Neural crest cell (in vitro differentiated cells): ENCODE results near the gene ACADM. TPM values are rescaled to one million over a fixed set of nuclear protein-coding genes. Genes with fewer than 3 reads are reported as not detected.
"Not testable (repeated sequence)": the region's sequence is repeated elsewhere in the genome, so short reads cannot be mapped to it uniquely, and the experiment has no call there.

ENCODE experiments used
- DNase-seq: peaks from one replicate; pipeline ENCODE4 v3.0.0; 2021; ENCODE audit warnings: low read depth, mixed read lengths, low spot score
- H3K27ac Mint-ChIP-seq: one replicate; pipeline ENCODE4 v1.8.0; 2021; ENCODE audit warnings: mild to moderate bottlenecking, mixed read lengths; ENCODE audit not compliant: unreplicated experiment
- H3K27me3 Mint-ChIP-seq: 2 replicates; pipeline ENCODE4 v1.8.0; 2021; ENCODE audit warnings: low read depth, mild to moderate bottlenecking, mixed read lengths
- H3K36me3 Mint-ChIP-seq: 2 replicates; pipeline ENCODE4 v1.8.0; 2021; ENCODE audit warnings: low read depth, mild to moderate bottlenecking, mixed read lengths
- H3K4me1 Mint-ChIP-seq: 2 replicates; pipeline ENCODE4 v1.8.0; 2021; ENCODE audit warnings: mixed read lengths
- H3K4me3 Mint-ChIP-seq: one replicate; pipeline ENCODE4 v1.8.0; 2021; ENCODE audit warnings: mild to moderate bottlenecking, mixed read lengths
- H3K9me3 Mint-ChIP-seq: 2 replicates; pipeline ENCODE4 v1.8.0; 2021; ENCODE audit warnings: mixed read lengths
- CTCF ChIP-seq: fragments of 200-600 bp; sonication (generic); conservative IDR thresholded peaks from 2 replicates; pipeline ENCODE4 v1.5.0; 2021; ENCODE audit warnings: antibody characterized with exemption, mild to moderate bottlenecking
- total RNA-seq: library from RNA; stranded (reverse); gene quantifications from 2 replicates; pipeline ENCODE4 v1.2.1, GENCODE V29; 2021

The ACADM gene
- total RNA-seq, 1 donor from 2014 or later = 59.5 TPM

DNA sequence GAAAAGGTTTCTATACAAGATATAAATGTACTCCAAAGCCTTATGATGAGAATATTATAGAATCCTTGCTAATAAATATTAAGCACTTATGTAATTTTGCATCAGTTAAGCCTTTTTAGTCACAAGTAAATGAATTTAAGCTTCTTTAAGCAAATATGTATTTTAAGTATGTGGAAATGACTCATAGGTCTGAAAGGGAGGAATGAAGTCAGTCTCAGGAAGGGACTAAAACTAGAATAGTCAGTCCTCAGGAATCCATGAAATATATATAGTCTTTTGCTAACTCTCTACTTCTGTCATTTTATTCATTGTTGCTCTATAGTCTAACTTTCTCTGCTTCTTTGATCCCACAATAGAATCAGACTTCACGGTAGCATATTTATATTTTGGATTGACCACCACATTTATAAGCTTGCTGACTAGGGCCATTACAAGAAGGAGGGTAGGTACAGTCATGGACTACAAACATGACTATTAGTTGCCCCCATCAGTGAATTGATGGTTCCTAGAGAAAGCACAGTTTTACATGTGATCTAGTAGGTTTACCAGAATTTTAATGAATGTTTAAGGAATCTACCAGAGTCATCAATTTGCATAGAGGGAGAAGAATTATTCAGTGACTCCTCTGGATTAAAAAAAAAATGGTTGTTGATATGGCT is 41.3 kb downstream of the ACADM start:
- H3K36me3 Mint-ChIP-seq = peaks cover 2% of the 10 kb centered on the region
- TF ChIP-seq CTCF = no peak
- H3K4me3 Mint-ChIP-seq = no peak overlapping the region
- no peaks in the 10 kb centered on the region for H3K27me3 Mint-ChIP-seq
- H3K27ac Mint-ChIP-seq = no peak overlapping the region
- H3K4me1 Mint-ChIP-seq = no peaks in the 10 kb centered on the region
- DNase-seq = no peak
- no peaks in the 10 kb centered on the region for H3K9me3 Mint-ChIP-seq

DNA sequence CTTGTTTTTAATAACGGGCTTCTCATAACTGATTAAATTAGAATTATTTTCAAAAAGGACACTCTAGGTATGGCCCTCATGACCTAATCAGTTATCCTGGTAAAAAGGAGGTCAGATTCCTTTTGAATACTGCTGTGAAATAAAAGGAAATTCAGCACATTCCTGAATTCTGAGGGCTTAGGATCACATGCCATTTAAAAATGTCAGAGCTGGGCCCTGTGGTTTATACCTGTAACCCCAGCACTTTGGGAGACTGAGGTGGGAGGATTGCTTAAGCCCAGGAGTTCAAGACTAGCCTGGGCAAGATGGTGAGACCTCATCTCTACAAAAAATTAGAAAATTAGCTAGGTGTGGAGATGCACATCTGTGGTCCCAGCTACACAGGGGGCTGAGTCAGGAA is 43.5 kb downstream of the ACADM start:
- H3K4me3 Mint-ChIP-seq = no peak overlapping the region
- H3K4me1 Mint-ChIP-seq = no peaks in the 10 kb centered on the region
- DNase-seq = no peak
- H3K27me3 Mint-ChIP-seq = no peaks in the 10 kb centered on the region
- H3K27ac Mint-ChIP-seq = no peak overlapping the region
- no peak for TF ChIP-seq CTCF
- H3K36me3 Mint-ChIP-seq = peaks cover 2% of the 10 kb centered on the region
- no peaks in the 10 kb centered on the region for H3K9me3 Mint-ChIP-seq

- DNase-seq = no peak
- no peak overlapping the region for H3K4me3 Mint-ChIP-seq
- H3K36me3 Mint-ChIP-seq = no peaks in the 10 kb centered on the region
- no peaks in the 10 kb centered on the region for H3K9me3 Mint-ChIP-seq
- no peaks in the 10 kb centered on the region for H3K4me1 Mint-ChIP-seq
- TF ChIP-seq CTCF = no peak
- H3K27me3 Mint-ChIP-seq = no peaks in the 10 kb centered on the region
- H3K27ac Mint-ChIP-seq = no peak overlapping the region
Measured at GRCh38 chr1:75770761-75771160, 46.3 kb downstream of the ACADM start.

DNA sequence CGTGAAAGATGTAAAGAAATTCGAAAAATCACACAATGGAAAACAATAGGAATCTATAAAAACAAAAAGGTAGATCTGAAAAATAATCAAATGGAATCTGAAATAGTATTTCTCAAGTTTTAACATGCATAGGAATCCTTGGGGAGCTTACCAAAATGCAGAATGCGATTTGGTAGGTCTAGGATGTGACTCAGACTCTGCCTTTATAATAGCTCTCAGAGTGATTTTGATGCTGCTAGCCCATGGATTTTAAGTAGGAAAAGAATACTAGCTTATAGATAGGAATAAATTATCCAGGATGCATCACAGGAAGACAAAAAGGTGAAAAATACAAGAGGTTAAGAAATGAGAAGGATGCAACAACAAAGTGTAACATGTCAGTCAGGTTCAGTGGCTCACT is 47.5 kb downstream of the ACADM start:
- no peak for DNase-seq
- no peak for TF ChIP-seq CTCF
- Mint-ChIP-seq H3K4me3 (no peak overlapping the region), H3K9me3 (no peaks in the 10 kb centered on the region), H3K27me3 (no peaks in the 10 kb centered on the region), H3K36me3 (no peaks in the 10 kb centered on the region), H3K4me1 (no peaks in the 10 kb centered on the region), H3K27ac (no peak overlapping the region)

GRCh38 chr1:75777812-75778211 is 53.3 kb downstream of the ACADM start:
- DNase-seq, H3K4me1 Mint-ChIP-seq, H3K27me3 Mint-ChIP-seq, H3K27ac Mint-ChIP-seq, H3K9me3 Mint-ChIP-seq, H3K4me3 Mint-ChIP-seq, H3K36me3 Mint-ChIP-seq: not testable (repeated sequence)

DNA sequence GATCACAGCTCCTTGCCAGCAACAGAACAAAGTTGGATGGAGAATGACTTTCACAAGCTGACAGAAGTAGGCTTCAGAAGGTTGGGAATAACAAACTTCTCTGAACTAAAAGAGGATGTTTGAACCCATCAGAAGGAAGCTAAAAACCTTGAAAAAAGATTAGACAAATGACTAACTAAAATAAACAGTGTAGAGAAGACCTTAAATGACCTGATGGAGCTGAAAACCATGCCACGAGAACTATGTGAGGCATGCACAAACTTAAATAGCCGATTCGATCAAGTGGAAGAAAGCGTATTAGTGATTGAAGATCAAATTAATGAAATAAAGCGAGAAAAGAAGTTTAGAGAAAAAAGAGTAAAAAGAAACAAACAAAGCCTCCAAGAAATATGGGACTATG is 54.2 kb downstream of the ACADM start:
- H3K36me3 Mint-ChIP-seq, H3K27me3 Mint-ChIP-seq, H3K9me3 Mint-ChIP-seq, H3K27ac Mint-ChIP-seq, DNase-seq, H3K4me3 Mint-ChIP-seq, H3K4me1 Mint-ChIP-seq: not testable (repeated sequence)

DNA sequence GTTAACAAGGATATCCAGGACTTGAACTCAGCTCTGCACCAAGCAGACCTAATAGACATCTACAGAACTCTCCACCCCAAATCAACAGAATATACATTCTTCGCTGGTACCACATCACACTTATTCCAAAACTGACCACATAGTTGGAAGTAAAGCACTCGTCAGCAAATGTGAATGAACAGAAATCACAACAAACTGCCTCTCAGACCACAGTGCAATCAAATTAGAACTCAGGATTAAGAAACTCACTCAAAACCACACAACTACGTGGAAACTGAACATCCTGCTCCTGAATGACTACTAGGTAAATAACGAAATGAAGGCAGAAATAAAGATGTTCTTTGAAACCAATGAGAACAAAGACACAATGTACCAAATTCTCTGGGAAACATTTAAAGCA is 55.7 kb downstream of the ACADM start:
- not testable (repeated sequence) for H3K9me3 Mint-ChIP-seq, DNase-seq, H3K27me3 Mint-ChIP-seq, H3K36me3 Mint-ChIP-seq, H3K4me3 Mint-ChIP-seq, H3K4me1 Mint-ChIP-seq, H3K27ac Mint-ChIP-seq

DNA sequence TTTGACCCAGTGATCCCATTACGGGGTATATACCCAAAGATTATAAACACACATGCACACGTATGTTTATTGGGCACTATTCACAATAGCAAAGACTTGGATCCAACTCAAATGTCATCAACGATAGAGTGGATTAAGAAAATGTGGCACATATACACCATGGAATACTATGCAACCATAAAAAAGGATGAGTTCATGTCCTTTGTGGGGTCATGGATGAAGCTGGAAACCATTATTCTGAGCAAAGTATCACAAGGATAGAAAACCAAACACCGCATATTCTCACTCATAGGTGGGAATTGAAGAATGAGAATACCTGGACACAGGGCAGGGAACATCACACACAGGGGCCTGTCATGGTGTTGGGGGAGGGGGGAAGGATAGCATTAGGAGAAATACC is 59.4 kb downstream of the ACADM start:
- Mint-ChIP-seq H3K36me3 (peaks cover 14% of the 10 kb centered on the region), H3K4me1 (peaks cover 32% of the 10 kb centered on the region)
- not testable (repeated sequence) for DNase-seq, H3K4me3 Mint-ChIP-seq, H3K27me3 Mint-ChIP-seq, H3K9me3 Mint-ChIP-seq, H3K27ac Mint-ChIP-seq
